ENCODE measurements around the gene ACVR2A. TPM values are rescaled to one million over a fixed set of nuclear protein-coding genes. Genes with fewer than 3 reads are reported as not detected.
A peak's percentile ranks its signal among the peaks of the same experiment; 100 is the strongest.

The ACVR2A gene
- total RNA-seq, 2 experiments from 2014 or later, result 13.3 to 14.6 TPM

DNA sequence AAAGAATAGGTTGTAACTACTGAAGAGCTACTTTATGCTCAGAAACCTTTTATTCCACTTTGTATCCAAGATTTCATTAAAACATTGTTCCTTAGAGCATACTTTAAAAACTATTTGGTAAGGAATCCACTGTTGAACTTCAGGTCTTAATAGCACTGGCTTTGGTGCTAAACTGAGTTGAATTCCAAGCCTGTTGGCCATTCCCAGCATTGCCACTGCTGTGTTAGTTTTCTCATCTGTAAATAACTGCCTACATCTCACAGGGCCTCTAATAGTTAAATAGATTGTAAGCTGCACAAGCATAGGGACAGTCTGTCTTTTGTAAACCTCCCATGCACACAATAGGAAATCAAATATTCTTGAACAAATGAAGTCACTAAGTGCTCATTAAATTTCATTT is 89.1 kb downstream of the ACVR2A start:
- Histone ChIP-seq H3K4me1 (ENCODE audit: insufficient read depth, low read length) (no peaks in the 10 kb centered on the region), H3K9me3 (ENCODE audit: control insufficient read depth in 1 of 2, insufficient read depth in 1 of 2, low read length in 2 of 2) (no peaks in the 10 kb centered on the region), H3K27me3 (ENCODE audit: control insufficient read depth in 1 of 2, insufficient read depth in 2 of 2, low read length in 2 of 2) (no peaks in the 10 kb centered on the region), H3K27ac (ENCODE audit: low read depth in 1 of 2, low read length in 2 of 2) (no peak overlapping the region), H3K36me3 (ENCODE audit: insufficient read depth, low read length) (peaks cover 39% of the 10 kb centered on the region), H3K4me3 (ENCODE audit: low read length) (no peak overlapping the region)
- DNase-seq (no peak), ATAC-seq (ENCODE audit: poor library complexity) (no peak)
- no peaks in the 10 kb centered on the region for H3K4me1 Mint-ChIP-seq (ENCODE audit: low read depth)
- H3K36me3 Mint-ChIP-seq (ENCODE audit: low read depth), result peaks cover 65% of the 10 kb centered on the region
- H3K9me3 Mint-ChIP-seq, result no peaks in the 10 kb centered on the region
- TF ChIP-seq, protein P1, sequence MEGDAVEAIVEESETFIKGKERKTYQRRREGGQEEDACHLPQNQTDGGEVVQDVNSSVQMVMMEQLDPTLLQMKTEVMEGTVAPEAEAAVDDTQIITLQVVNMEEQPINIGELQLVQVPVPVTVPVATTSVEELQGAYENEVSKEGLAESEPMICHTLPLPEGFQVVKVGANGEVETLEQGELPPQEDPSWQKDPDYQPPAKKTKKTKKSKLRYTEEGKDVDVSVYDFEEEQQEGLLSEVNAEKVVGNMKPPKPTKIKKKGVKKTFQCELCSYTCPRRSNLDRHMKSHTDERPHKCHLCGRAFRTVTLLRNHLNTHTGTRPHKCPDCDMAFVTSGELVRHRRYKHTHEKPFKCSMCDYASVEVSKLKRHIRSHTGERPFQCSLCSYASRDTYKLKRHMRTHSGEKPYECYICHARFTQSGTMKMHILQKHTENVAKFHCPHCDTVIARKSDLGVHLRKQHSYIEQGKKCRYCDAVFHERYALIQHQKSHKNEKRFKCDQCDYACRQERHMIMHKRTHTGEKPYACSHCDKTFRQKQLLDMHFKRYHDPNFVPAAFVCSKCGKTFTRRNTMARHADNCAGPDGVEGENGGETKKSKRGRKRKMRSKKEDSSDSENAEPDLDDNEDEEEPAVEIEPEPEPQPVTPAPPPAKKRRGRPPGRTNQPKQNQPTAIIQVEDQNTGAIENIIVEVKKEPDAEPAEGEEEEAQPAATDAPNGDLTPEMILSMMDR (IDR thresholded peaks at IDR 0.05), result no peak
- H3K27ac Mint-ChIP-seq, result no peak overlapping the region
- H3K4me3 Mint-ChIP-seq, result no peak overlapping the region
- intact Hi-C loops (cut with DNase I, micrococcal nuclease), result loop anchor here in 1 of 2 experiments (10.0 kb wide), 2 partner anchors 831 to 1621 kb away; no protein-coding TSS in a partner anchor
- POLR2A ChIA-PET, result no interaction called here
- H3K27me3 Mint-ChIP-seq, result no peaks in the 10 kb centered on the region
- CTCF ChIA-PET, result no interaction called here

DNA sequence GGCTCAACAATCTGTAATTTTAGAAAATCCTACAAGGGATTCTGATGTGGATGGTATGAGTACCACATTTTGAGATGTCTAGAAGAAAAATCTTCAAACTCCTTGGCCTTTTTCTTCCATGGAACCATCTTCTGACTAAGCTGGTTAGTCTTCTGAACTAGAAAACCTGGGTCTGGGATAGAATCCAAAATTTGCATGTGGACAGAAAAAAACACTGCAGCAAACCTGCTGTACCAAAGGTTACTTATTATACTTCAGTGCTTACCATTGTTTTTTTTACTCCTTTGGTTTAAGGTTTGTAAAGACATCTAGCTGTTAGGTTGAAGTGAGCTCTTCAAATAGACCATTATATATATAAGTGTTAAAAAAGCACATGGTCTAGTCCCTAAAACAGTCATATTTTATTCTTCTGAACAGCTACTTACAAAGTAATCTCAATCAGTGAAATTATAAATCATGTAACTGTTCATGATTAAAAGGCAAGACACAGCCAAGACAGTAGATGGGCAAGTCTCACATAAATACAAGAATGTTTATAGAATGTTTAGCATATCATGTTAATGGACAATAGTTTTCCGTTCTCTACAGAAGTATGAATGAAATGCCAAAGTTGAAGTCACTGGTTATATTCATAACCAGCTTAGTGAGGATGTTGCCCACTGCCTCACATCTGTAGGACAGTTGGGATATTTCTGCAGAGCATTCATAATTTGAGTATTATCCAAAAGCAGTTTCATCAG is 90.2 kb downstream of the ACVR2A start:
- no peak for ATAC-seq (ENCODE audit: poor library complexity)
- Mint-ChIP-seq H3K4me1 (ENCODE audit: low read depth) (no peaks in the 10 kb centered on the region), H3K9me3 (no peaks in the 10 kb centered on the region), H3K4me3 (no peak overlapping the region), H3K36me3 (ENCODE audit: low read depth) (peaks cover 66% of the 10 kb centered on the region), H3K27ac (no peak overlapping the region), H3K27me3 (no peaks in the 10 kb centered on the region)
- H3K27ac ChIP-seq (ENCODE audit: low read depth in 1 of 2, low read length in 2 of 2), result no peak overlapping the region
- intact Hi-C loops (cut with DNase I, micrococcal nuclease), result loop anchor here in 1 of 2 experiments (5.0 to 10.0 kb wide), 3 partner anchors 267 to 1620 kb away; no protein-coding TSS in a partner anchor
- no peaks in the 10 kb centered on the region for H3K27me3 ChIP-seq (ENCODE audit: control insufficient read depth in 1 of 2, insufficient read depth in 2 of 2, low read length in 2 of 2)
- H3K36me3 ChIP-seq (ENCODE audit: insufficient read depth, low read length), result peaks cover 39% of the 10 kb centered on the region
- DNase-seq, result no peak
- no peaks in the 10 kb centered on the region for H3K9me3 ChIP-seq (ENCODE audit: control insufficient read depth in 1 of 2, insufficient read depth in 1 of 2, low read length in 2 of 2)
- no peak overlapping the region for H3K4me3 ChIP-seq (ENCODE audit: low read length)
- no peaks in the 10 kb centered on the region for H3K4me1 ChIP-seq (ENCODE audit: insufficient read depth, low read length)
- TF ChIP-seq, protein P1 (IDR thresholded peaks at IDR 0.05), result no peak
- ChIA-PET POLR2A (no interaction called here), CTCF (no interaction called here)

DNA sequence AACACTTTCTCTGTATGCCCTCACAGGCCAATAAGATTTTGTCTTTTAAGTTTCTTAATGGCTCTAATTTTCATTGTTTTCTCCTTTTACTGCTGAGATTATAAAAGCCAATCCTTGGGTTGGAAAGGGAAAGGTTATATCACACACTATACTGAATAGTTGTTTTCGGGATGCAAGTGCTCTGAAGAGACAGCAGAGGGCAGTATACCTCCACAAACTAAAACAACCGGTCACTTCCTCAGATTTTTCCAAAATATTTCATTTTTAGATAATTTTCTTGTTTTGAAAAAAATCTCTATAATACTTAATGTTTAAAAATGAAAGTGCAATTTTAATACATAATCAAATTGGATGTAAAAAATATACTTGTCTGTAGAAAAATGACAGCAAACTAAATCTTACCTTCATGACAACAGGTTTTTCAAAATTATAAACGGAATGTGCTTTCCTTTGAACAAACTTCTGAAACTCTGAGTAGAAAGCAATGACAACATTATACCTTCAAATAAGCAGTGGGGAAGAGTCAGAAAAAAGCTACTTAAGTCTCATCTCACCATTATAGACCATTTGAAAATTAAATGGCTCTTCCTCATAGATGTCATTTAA is 93.0 kb downstream of the ACVR2A start:
- H3K27me3 ChIP-seq (ENCODE audit: control insufficient read depth in 1 of 2, insufficient read depth in 2 of 2, low read length in 2 of 2), result no peaks in the 10 kb centered on the region
- ATAC-seq (ENCODE audit: poor library complexity) (peak; percentile 68), DNase-seq (peak in 3 of 14 experiments; percentile 35 to 57 (median 43))
- H3K27ac Mint-ChIP-seq, result no peak overlapping the region
- ChIA-PET CTCF (no interaction called here), POLR2A (no interaction called here)
- H3K4me1 ChIP-seq (ENCODE audit: insufficient read depth, low read length), result no peaks in the 10 kb centered on the region
- TF ChIP-seq, protein P1 (IDR thresholded peaks at IDR 0.05), result peak; percentile 97
- no peak overlapping the region for H3K4me3 ChIP-seq (ENCODE audit: low read length)
- H3K27me3 Mint-ChIP-seq, result no peaks in the 10 kb centered on the region
- no peaks in the 10 kb centered on the region for H3K4me1 Mint-ChIP-seq (ENCODE audit: low read depth)
- peaks cover 40% of the 10 kb centered on the region for H3K36me3 ChIP-seq (ENCODE audit: insufficient read depth, low read length)
- no peaks in the 10 kb centered on the region for H3K9me3 Mint-ChIP-seq
- peaks cover 67% of the 10 kb centered on the region for H3K36me3 Mint-ChIP-seq (ENCODE audit: low read depth)
- H3K27ac ChIP-seq (ENCODE audit: low read depth in 1 of 2, low read length in 2 of 2), result no peak overlapping the region
- no peaks in the 10 kb centered on the region for H3K9me3 ChIP-seq (ENCODE audit: control insufficient read depth in 1 of 2, insufficient read depth in 1 of 2, low read length in 2 of 2)
- no peak overlapping the region for H3K4me3 Mint-ChIP-seq
- intact Hi-C loops (cut with DNase I, micrococcal nuclease), result loop anchor here (1.0 to 10.0 kb wide), 7 partner anchors 264 to 1623 kb away; no protein-coding TSS in a partner anchor

Measured in CD4-positive, alpha-beta T cell (primary cell).